Colonic mucosa (tissue), 4 donors: ENCODE results near the gene HERC3. TPM values are rescaled to one million over a fixed set of nuclear protein-coding genes. Genes with fewer than 3 reads are reported as not detected.

ENCODE experiments used
- DNase-seq: peaks from one replicate; pipeline ENCODE4 v3.0.0-alpha.2; 2020
- H3K27ac ChIP-seq: fragments of 200-600 bp; one replicate; pipeline ENCODE4 v1.8.0; 2021
- H3K27me3 ChIP-seq: fragments of 200-600 bp; one replicate; pipeline ENCODE4 v1.8.0; 2021
- H3K36me3 ChIP-seq: fragments of 200-600 bp; one replicate; pipeline ENCODE4 v1.8.0; 2021
- H3K4me1 ChIP-seq: fragments of 200-600 bp; one replicate; pipeline ENCODE4 v1.8.0; 2021; ENCODE audit warnings: mild to moderate bottlenecking
- H3K4me3 ChIP-seq: fragments of 200-600 bp; one replicate; pipeline ENCODE4 v1.8.0; 2021
- H3K9ac ChIP-seq, 2 donors: one replicate each; pipeline ENCODE4 v1.7.0; 2013; ENCODE audit warnings: control low read depth in 2 of 2, low read depth in 2 of 2, low read length in 2 of 2
- H3K9me3 ChIP-seq: fragments of 200-600 bp; one replicate; pipeline ENCODE4 v1.8.0; 2021
- intact Hi-C: fragments of 100-400 bp; cut with DNase I; formaldehyde crosslinking; loops from one replicate; pipeline ENCODE4 v1.14.1; 2022
- total RNA-seq, 2 donors: library from RNA; stranded (reverse); fragmentation: NEBNext Ultra II Directional in 1 of 2; extraction: Animal tissue kit (Norgen Biotek cat#: 25700) in 1 of 2; gene quantifications; one replicate each; pipeline ENCODE4 v1.2.1, GENCODE V29; 2021
- TF ChIP-seq, protein P1 (sequence below): fragments of 200-600 bp; IDR thresholded peaks from one replicate; pipeline ENCODE4 v1.8.0; 2022; ENCODE audit warnings: antibody characterized with exemption, mild to moderate bottlenecking
- donor health status: healthy.
- donor health status: DM: no; HTN: no; CAD: no.
- donor health status: DM: no; HTN: no; CAD: no.

The HERC3 gene
- total RNA-seq, 2 donors from 2014 or later: 23.0 to 51.4 TPM

DNA sequence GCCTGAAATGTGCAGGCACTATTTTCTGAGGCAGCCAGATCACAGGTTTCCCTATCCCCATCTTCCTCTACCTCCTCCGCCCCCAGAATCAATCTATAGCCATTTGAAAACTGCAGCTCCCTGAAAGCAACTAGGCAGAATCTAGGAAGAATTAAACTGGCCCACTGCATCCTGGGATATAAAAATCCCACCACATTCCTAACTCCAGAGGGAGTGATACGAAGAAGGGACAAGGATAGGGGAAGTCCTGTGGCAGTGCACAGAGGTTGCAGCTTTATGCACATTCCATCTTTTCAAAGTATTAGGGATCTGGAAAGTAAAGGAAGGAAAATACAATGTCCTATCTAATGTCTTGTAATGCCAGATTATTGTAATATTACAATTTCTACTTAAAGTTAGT is 18.3 kb upstream of the HERC3 start:
- intact Hi-C loops: no loop called here
- no peak for DNase-seq
- TF ChIP-seq, protein P1, sequence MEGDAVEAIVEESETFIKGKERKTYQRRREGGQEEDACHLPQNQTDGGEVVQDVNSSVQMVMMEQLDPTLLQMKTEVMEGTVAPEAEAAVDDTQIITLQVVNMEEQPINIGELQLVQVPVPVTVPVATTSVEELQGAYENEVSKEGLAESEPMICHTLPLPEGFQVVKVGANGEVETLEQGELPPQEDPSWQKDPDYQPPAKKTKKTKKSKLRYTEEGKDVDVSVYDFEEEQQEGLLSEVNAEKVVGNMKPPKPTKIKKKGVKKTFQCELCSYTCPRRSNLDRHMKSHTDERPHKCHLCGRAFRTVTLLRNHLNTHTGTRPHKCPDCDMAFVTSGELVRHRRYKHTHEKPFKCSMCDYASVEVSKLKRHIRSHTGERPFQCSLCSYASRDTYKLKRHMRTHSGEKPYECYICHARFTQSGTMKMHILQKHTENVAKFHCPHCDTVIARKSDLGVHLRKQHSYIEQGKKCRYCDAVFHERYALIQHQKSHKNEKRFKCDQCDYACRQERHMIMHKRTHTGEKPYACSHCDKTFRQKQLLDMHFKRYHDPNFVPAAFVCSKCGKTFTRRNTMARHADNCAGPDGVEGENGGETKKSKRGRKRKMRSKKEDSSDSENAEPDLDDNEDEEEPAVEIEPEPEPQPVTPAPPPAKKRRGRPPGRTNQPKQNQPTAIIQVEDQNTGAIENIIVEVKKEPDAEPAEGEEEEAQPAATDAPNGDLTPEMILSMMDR: no peak

DNA sequence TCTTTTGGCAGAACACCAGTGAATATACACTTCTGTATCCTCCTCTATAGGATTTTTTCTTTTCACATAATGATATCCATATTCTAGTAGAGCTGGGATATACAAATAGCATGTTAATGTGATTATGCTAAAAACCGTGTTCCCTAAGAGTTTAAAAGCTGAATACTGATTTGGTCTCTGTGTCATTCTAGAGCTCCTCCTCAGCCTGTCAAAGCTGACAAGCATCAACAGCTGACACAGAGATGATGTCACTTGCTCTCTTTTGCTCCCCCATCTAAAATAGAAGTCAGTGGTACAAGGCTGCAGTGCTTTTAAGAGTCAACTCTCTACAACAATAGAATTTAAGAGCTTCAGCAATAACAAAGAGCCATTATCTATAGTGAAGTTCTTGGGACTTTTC is 17.1 kb upstream of the HERC3 start:
- H3K9me3 ChIP-seq: no peaks in the 10 kb centered on the region
- H3K4me3 ChIP-seq: no peak overlapping the region
- no peaks in the 10 kb centered on the region for H3K4me1 ChIP-seq
- DNase-seq: no peak
- H3K9ac ChIP-seq: no peak overlapping the region
- H3K27me3 ChIP-seq: no peaks in the 10 kb centered on the region
- H3K27ac ChIP-seq: no peak overlapping the region
- TF ChIP-seq, protein P1: no peak
- intact Hi-C loops: no loop called here
- no peaks in the 10 kb centered on the region for H3K36me3 ChIP-seq

More for the DNA sequence above, 18.3 kb upstream of the HERC3 start:
- H3K27me3 ChIP-seq: no peaks in the 10 kb centered on the region
- no peaks in the 10 kb centered on the region for H3K36me3 ChIP-seq
- no peaks in the 10 kb centered on the region for H3K4me1 ChIP-seq
- no peak overlapping the region for H3K9ac ChIP-seq
- no peak overlapping the region for H3K4me3 ChIP-seq
- no peak overlapping the region for H3K27ac ChIP-seq
- H3K9me3 ChIP-seq: no peaks in the 10 kb centered on the region

DNA sequence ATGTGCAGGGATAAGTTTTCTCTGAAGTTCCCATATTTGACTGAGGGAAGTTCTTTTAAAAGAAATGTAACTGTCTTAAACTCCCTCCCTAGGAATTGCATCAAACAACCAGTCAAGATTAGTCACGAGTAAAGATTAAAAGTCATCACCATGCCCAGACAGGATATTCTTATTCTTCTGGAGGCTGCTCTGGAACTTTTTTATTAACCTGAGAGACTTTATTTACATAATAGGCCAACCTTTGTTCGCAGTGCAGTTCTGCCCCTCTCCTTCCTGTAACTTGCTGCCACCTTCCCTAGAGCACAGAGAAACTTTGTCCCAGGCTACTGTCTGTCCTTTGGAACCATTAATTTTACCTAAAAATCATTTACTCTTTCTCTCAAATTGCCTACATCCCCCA is 9.8 kb upstream of the HERC3 start:
- Histone ChIP-seq H3K36me3 (no peaks in the 10 kb centered on the region), H3K27ac (no peak overlapping the region), H3K4me3 (no peak overlapping the region), H3K27me3 (no peaks in the 10 kb centered on the region), H3K9ac (no peak overlapping the region), H3K9me3 (no peaks in the 10 kb centered on the region), H3K4me1 (no peaks in the 10 kb centered on the region)
- DNase-seq: no peak
- intact Hi-C loops: no loop called here
- TF ChIP-seq, protein P1: no peak

DNA sequence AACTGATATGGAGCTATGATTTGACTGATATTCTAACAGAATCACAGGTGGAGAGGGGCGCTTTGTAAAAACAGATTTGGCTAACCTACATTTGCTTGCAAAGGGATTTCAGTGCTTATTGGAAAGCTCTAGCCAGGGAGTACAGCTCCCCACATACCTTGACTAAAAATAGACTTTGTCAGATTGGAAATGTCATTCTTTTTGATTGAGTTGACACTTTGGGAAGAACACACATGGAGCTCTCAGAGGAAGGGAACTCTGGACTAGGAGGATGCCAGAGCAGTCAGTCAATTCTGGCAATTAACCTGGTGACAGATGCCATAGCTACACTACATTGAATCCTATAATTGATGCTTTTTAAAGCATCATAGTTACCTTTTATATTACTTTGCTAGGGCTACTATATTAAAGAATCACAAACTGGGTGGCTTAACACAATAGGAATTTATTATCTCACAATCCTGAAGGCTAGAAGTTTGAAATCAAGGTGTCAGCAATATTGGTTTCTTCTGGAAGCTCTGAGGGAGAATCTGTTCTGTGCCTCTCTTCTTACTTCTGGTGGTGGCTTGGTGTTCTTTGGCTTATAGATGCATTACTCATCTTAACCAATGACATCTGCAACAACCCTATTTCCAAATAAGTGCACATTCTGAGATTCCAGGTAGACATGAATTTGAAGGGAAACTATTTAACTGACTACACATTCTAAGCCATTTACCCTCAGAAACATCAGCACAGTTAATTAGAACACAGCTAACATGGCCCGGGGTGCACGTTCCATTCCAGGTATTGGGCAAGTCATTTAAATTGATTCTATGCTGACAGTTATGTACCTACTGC is 8.4 kb upstream of the HERC3 start:
- intact Hi-C loops: no loop called here
- Histone ChIP-seq H3K27ac (no peak overlapping the region), H3K4me1 (no peaks in the 10 kb centered on the region), H3K9me3 (no peaks in the 10 kb centered on the region), H3K36me3 (no peaks in the 10 kb centered on the region), H3K4me3 (no peak overlapping the region), H3K27me3 (no peaks in the 10 kb centered on the region), H3K9ac (no peak overlapping the region)
- DNase-seq: no peak
- TF ChIP-seq, protein P1: no peak

DNA sequence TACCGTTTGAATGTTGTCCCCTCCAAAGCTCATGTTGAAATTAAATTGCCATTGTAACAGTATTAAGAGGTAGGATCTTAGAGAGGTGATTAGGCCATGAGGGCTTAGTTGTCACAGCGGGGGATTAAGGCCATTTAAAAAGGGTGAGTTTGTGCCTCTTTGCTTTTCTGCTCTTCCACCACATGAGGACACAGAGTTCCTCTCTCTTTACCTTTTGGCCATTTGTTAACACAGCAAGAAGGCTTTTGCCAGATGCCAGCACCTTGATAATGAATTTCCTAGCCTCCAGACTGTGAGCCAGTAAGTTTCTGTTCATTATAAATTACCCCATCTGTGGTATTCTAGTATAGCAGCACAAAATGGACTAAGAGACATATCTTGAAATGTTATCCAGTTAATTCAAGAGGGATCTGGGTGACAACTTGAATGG is 7.8 kb upstream of the HERC3 start:
- no peaks in the 10 kb centered on the region for H3K36me3 ChIP-seq
- TF ChIP-seq, protein P1: no peak
- H3K4me3 ChIP-seq: no peak overlapping the region
- H3K27me3 ChIP-seq: no peaks in the 10 kb centered on the region
- H3K9me3 ChIP-seq: no peaks in the 10 kb centered on the region
- intact Hi-C loops: no loop called here
- H3K27ac ChIP-seq: no peak overlapping the region
- H3K9ac ChIP-seq: no peak overlapping the region
- no peak for DNase-seq
- no peaks in the 10 kb centered on the region for H3K4me1 ChIP-seq
